ENCODE results near the gene DAB2. TPM values are rescaled to one million over a fixed set of nuclear protein-coding genes. Genes with fewer than 3 reads are reported as not detected.

The DAB2 gene
- total RNA-seq, 1 experiment from 2014 or later, result 2.3 TPM

DNA sequence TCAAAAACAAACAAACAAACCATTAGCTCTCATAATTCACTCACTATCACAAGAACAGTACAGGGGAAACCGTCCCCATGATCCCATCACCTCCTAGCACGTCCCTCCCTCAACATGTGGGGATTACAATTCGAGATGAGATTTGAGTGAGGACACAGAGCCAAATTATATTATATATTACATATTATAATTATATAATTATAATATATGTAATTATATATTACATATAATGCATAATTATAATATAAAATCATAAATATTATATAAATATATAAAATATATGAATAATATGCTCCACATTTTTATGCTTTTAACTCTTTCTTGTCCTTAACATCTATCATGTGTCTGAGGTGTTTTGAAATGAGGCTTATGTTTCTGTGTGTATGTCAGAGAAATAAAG is 57.1 kb downstream of the DAB2 start:
- no peak overlapping the region for H2AK5ac ChIP-seq (ENCODE audit: insufficient read length, low read length)
- no peak for DNase-seq
- no peaks in the 10 kb centered on the region for H3K9me3 Mint-ChIP-seq
- H3K23ac ChIP-seq (ENCODE audit: insufficient read length, low read depth, low read length), result no peak overlapping the region
- H3K79me2 ChIP-seq (ENCODE audit: insufficient read depth, low read length), result no peaks in the 10 kb centered on the region
- no peaks in the 10 kb centered on the region for H3K9me3 ChIP-seq (ENCODE audit: control insufficient read depth, low read depth, low read length)
- H3K14ac ChIP-seq (ENCODE audit: insufficient read depth, low read length), result no peak overlapping the region
- peaks cover 12% of the 10 kb centered on the region in 2 experiments for H3K4me1 Mint-ChIP-seq
- no peak overlapping the region for H3K4me2 ChIP-seq (ENCODE audit: insufficient read depth, insufficient read length, low read length)
- no peak overlapping the region for H3K4me3 Mint-ChIP-seq
- no peak overlapping the region for H2BK120ac ChIP-seq (ENCODE audit: low read depth, low read length, poor library complexity, severe bottlenecking)
- H2BK15ac ChIP-seq (ENCODE audit: low read depth, low read length), result no peak overlapping the region
- H3K9ac ChIP-seq (ENCODE audit: extremely low read depth, insufficient read length, low read length), result no peak overlapping the region
- H3K18ac ChIP-seq (ENCODE audit: insufficient read length, low read depth, low read length), result no peak overlapping the region
- WGBS (ENCODE audit: extremely low coverage, insufficient read length, low lambda C conversion rate), result no CpG with 5 or more reads among the region's 3 CpGs
- H4K5ac ChIP-seq (ENCODE audit: insufficient read length, low read depth, low read length), result no peak overlapping the region
- H3K27me3 ChIP-seq (ENCODE audit: insufficient read depth, low read length), result no peaks in the 10 kb centered on the region
- H3K79me1 ChIP-seq (ENCODE audit: insufficient read depth, low read depth, low read length, poor library complexity, severe bottlenecking), result no peaks in the 10 kb centered on the region
- H2BK20ac ChIP-seq (ENCODE audit: low read depth, low read length, poor library complexity, severe bottlenecking), result no peak overlapping the region
- H4K8ac ChIP-seq (replicated peaks; ENCODE audit: insufficient read length, low read depth, low read length), result no peak overlapping the region
- no peak overlapping the region for H4K91ac ChIP-seq (ENCODE audit: insufficient read length, low read depth, low read length)
- H2AFZ ChIP-seq (ENCODE audit: low read length), result no peak overlapping the region
- TF ChIP-seq, protein P1, sequence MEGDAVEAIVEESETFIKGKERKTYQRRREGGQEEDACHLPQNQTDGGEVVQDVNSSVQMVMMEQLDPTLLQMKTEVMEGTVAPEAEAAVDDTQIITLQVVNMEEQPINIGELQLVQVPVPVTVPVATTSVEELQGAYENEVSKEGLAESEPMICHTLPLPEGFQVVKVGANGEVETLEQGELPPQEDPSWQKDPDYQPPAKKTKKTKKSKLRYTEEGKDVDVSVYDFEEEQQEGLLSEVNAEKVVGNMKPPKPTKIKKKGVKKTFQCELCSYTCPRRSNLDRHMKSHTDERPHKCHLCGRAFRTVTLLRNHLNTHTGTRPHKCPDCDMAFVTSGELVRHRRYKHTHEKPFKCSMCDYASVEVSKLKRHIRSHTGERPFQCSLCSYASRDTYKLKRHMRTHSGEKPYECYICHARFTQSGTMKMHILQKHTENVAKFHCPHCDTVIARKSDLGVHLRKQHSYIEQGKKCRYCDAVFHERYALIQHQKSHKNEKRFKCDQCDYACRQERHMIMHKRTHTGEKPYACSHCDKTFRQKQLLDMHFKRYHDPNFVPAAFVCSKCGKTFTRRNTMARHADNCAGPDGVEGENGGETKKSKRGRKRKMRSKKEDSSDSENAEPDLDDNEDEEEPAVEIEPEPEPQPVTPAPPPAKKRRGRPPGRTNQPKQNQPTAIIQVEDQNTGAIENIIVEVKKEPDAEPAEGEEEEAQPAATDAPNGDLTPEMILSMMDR (conservative IDR thresholded peaks at IDR 0.05), result no peak
- no peaks in the 10 kb centered on the region for H4K20me1 ChIP-seq (ENCODE audit: control insufficient read depth, insufficient read depth, insufficient read length)
- H3K4ac ChIP-seq (ENCODE audit: low read depth, low read length), result no peak overlapping the region
- no peak overlapping the region for H3K56ac ChIP-seq (ENCODE audit: insufficient read length, low read depth, low read length)
- H3K27me3 Mint-ChIP-seq (ENCODE audit: low read depth), result no peaks in the 10 kb centered on the region
- H2BK5ac ChIP-seq (ENCODE audit: insufficient read length, low read length), result no peak overlapping the region
- no peak overlapping the region for H2BK12ac ChIP-seq (ENCODE audit: insufficient read length, low read depth, low read length)
- H3K4me1 ChIP-seq (ENCODE audit: insufficient read depth, low read length), result no peaks in the 10 kb centered on the region; the same call in 1 of the 2 replicates
- no peak overlapping the region for H3K27ac Mint-ChIP-seq
- no peaks in the 10 kb centered on the region for H3K23me2 ChIP-seq (ENCODE audit: insufficient read length, low read depth, low read length, poor library complexity, severe bottlenecking)
- no peaks in the 10 kb centered on the region for H3K36me3 Mint-ChIP-seq (ENCODE audit: insufficient read depth in 1 of 3, low read depth in 3 of 3)
- no peak overlapping the region for H3K27ac ChIP-seq (ENCODE audit: insufficient read length, low read depth, low read length)
- no peak overlapping the region for H3T11ph ChIP-seq (ENCODE audit: low read length)

All from H9 (cell line).